Calu3 (cell line): ENCODE measurements around the gene FGF11. TPM values are rescaled to one million over a fixed set of nuclear protein-coding genes. Genes with fewer than 3 reads are reported as not detected.

Source experiments
- BruUV-seq: library from RNA; stranded (reverse); fragments of 400-500 nt; replicated peaks from 2 replicates; lab custom pipeline; 2021; lab: Mats Ljungman, UMichigan
- CTCF ChIA-PET: fragments of 300-600 bp; sonication (Branson Sonifier 250); formaldehyde crosslinking; loops from one replicate; lab custom pipeline; 2022; ENCODE audit warnings: antibody characterized with exemption; lab: Charles Lee
- DNase-seq: peaks from one replicate; pipeline ENCODE4 v3.0.0; 2022
- H3K27ac Mint-ChIP-seq: one replicate; pipeline ENCODE4 v1.8.0; 2022; ENCODE audit warnings: mixed read lengths; ENCODE audit not compliant: unreplicated experiment
- H3K27me3 Mint-ChIP-seq: one replicate; pipeline ENCODE4 v1.8.0; 2022; ENCODE audit warnings: mixed read lengths; ENCODE audit not compliant: unreplicated experiment
- H3K36me3 Mint-ChIP-seq: one replicate; pipeline ENCODE4 v1.8.0; 2022; ENCODE audit warnings: mild to moderate bottlenecking, moderate library complexity, mixed read lengths; ENCODE audit not compliant: insufficient read depth, unreplicated experiment
- H3K4me1 Mint-ChIP-seq: one replicate; pipeline ENCODE4 v1.8.0; 2022; ENCODE audit warnings: mild to moderate bottlenecking, low read depth, mixed read lengths; ENCODE audit not compliant: unreplicated experiment
- H3K4me3 Mint-ChIP-seq: one replicate; pipeline ENCODE4 v1.8.0; 2022; ENCODE audit warnings: mild to moderate bottlenecking, low read depth, moderate library complexity, mixed read lengths; ENCODE audit not compliant: unreplicated experiment
- H3K9me3 Mint-ChIP-seq: one replicate; pipeline ENCODE4 v1.8.0; 2022; ENCODE audit warnings: low read depth, mixed read lengths; ENCODE audit not compliant: unreplicated experiment
- intact Hi-C: fragments of 100-400 bp; cut with micrococcal nuclease; formaldehyde crosslinking; loops from one replicate; pipeline ENCODE4 v1.10.0; 2022; ENCODE audit not compliant: unreplicated experiment
- total RNA-seq: library from RNA; stranded (reverse); gene quantifications from 2 replicates; pipeline ENCODE4 v1.2.3, GENCODE V29; 2022
- TF ChIP-seq, protein P1 (sequence below): fragments of 200-600 bp; IDR thresholded peaks from one replicate; pipeline ENCODE4 v1.8.0; 2022; ENCODE audit warnings: antibody characterized with exemption; ENCODE audit not compliant: unreplicated experiment

Gene FGF11
- total RNA-seq, 1 experiment from 2014 or later, result 2.1 TPM

GRCh38 chr17:7428557-7428956 lies 10.8 kb upstream of the FGF11 start, which contains the start of gene SPEM3:
Gene SPEM3 (plus strand): TSS chr17:7428857. CDS start chr17:7428903, 46 bp downstream.
- Mint-ChIP-seq H3K9me3 (no peaks in the 10 kb centered on the region), H3K36me3 (peaks cover 4% of the 10 kb centered on the region), H3K27ac (no peak within 1 kb of the TSS), H3K27me3 (no peaks in the 10 kb centered on the region), H3K4me3 (no peak within 1 kb of the TSS), H3K4me1 (no peaks in the 10 kb centered on the region)
- DNase-seq, result no peak
- CTCF ChIA-PET, result no interaction called here
- TF ChIP-seq, protein P1, sequence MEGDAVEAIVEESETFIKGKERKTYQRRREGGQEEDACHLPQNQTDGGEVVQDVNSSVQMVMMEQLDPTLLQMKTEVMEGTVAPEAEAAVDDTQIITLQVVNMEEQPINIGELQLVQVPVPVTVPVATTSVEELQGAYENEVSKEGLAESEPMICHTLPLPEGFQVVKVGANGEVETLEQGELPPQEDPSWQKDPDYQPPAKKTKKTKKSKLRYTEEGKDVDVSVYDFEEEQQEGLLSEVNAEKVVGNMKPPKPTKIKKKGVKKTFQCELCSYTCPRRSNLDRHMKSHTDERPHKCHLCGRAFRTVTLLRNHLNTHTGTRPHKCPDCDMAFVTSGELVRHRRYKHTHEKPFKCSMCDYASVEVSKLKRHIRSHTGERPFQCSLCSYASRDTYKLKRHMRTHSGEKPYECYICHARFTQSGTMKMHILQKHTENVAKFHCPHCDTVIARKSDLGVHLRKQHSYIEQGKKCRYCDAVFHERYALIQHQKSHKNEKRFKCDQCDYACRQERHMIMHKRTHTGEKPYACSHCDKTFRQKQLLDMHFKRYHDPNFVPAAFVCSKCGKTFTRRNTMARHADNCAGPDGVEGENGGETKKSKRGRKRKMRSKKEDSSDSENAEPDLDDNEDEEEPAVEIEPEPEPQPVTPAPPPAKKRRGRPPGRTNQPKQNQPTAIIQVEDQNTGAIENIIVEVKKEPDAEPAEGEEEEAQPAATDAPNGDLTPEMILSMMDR, result no peak
- intact Hi-C loops, result no loop called here
- no TSS peak for BruUV-seq

DNA sequence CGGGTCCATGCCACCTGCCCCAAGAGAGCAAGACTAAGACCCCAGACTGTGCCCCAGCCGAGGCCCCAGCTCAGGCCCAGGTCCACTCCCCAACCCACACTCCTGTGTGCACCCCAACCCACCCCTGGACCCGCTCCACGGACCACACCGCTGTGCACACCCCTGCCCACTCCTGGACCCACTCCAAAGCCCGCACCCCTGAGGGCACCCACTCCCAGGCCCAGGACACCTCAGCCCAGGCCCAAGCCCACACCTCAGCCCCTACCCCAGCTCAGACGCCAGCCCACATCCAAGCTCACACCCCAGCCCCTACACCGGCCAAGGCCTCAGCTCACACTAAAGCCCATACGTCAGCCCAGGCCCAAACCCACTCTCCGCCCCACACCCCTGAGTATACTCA lies 9.6 kb upstream of the FGF11 start:
- H3K27ac Mint-ChIP-seq, result no peak overlapping the region
- H3K9me3 Mint-ChIP-seq, result no peaks in the 10 kb centered on the region
- peaks cover 4% of the 10 kb centered on the region for H3K36me3 Mint-ChIP-seq
- intact Hi-C loops, result no loop called here
- no peaks in the 10 kb centered on the region for H3K4me1 Mint-ChIP-seq
- no peaks in the 10 kb centered on the region for H3K27me3 Mint-ChIP-seq
- CTCF ChIA-PET, result interaction anchor here (0.5 kb wide), 1 partner anchor 59 kb away, joined by 4 read pairs; no protein-coding TSS in a partner anchor
- DNase-seq, result no peak
- no TSS peak for BruUV-seq
- TF ChIP-seq, protein P1, result no peak
- H3K4me3 Mint-ChIP-seq, result no peak overlapping the region

GRCh38 chr17:7431231-7431630 lies 8.1 kb upstream of the FGF11 start:
- Mint-ChIP-seq H3K36me3 (peaks cover 14% of the 10 kb centered on the region), H3K27ac (no peak overlapping the region), H3K9me3 (no peaks in the 10 kb centered on the region), H3K27me3 (no peaks in the 10 kb centered on the region), H3K4me1 (no peaks in the 10 kb centered on the region), H3K4me3 (no peak overlapping the region)
- BruUV-seq, result no TSS peak
- no peak for DNase-seq
- CTCF ChIA-PET, result no interaction called here
- TF ChIP-seq, protein P1, result no peak
- intact Hi-C loops, result no loop called here

DNA sequence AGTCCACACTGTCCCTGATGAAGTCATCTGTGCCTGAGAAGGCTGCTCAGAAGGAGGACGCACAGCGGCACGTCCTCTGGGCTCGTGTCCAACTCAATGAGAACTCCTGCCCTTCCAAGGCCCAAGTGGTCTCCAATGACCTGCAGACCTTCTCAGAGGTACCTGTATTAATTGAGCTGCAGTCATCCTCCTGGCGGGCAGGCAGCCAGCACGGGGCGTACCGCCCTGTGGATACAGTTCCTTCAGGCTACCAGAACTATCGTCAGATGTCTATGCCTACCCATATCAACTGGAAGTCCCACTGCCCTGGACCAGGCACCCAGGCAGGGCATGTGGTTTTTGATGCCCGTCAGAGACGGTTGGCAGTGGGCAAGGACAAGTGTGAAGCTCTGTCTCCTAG lies 7.0 kb upstream of the FGF11 start:
- H3K27me3 Mint-ChIP-seq, result no peaks in the 10 kb centered on the region
- DNase-seq, result no peak

More for the DNA sequence above, 7.0 kb upstream of the FGF11 start:
- no peak overlapping the region for H3K27ac Mint-ChIP-seq
- TF ChIP-seq, protein P1, result no peak
- H3K36me3 Mint-ChIP-seq, result peaks cover 19% of the 10 kb centered on the region
- H3K4me1 Mint-ChIP-seq, result no peaks in the 10 kb centered on the region
- BruUV-seq, result no TSS peak
- intact Hi-C loops, result no loop called here
- H3K9me3 Mint-ChIP-seq, result no peaks in the 10 kb centered on the region
- CTCF ChIA-PET, result interaction anchor here (0.6 kb wide), 1 partner anchor 22 kb away, joined by 7 read pairs; no protein-coding TSS in a partner anchor
- no peak overlapping the region for H3K4me3 Mint-ChIP-seq
